GM15510 (cell line): Measurements from ENCODE around the gene AVL9.

Source experiments
- POLR2A ChIP-seq: IDR thresholded peaks from 3 replicates; pipeline ENCODE4 v1.6.1; 2011; ENCODE audit warnings: borderline replicate concordance; ENCODE audit not compliant: insufficient read length; ENCODE audit errors: extremely low read depth

The AVL9 gene

GRCh38 chr7:32588657-32589056 lies 93.4 kb downstream of the AVL9 start:
- TF ChIP-seq POLR2A, result no peak

GRCh38 chr7:32591938-32592337 lies 96.6 kb downstream of the AVL9 start:
- no peak for TF ChIP-seq POLR2A

GRCh38 chr7:32592701-32593100 lies 97.4 kb downstream of the AVL9 start:
- no peak for TF ChIP-seq POLR2A

- no peak for TF ChIP-seq POLR2A
These were observed 99.7 kb downstream of the AVL9 start for GRCh38 chr7:32594965-32595490.

- TF ChIP-seq POLR2A, result no peak
These were observed 107.2 kb downstream of the AVL9 start for GRCh38 chr7:32602470-32602869.

GRCh38 chr7:32605032-32605431 lies 109.7 kb downstream of the AVL9 start:
- TF ChIP-seq POLR2A, result no peak

GRCh38 chr7:32609463-32609862 lies 114.2 kb downstream of the AVL9 start:
- TF ChIP-seq POLR2A, result no peak

GRCh38 chr7:32611201-32612099 lies 116.2 kb downstream of the AVL9 start:
- TF ChIP-seq POLR2A, result no peak

- no peak for TF ChIP-seq POLR2A
These were observed 121.3 kb downstream of the AVL9 start for GRCh38 chr7:32616625-32617024.

- no peak for TF ChIP-seq POLR2A
These were observed 123.2 kb downstream of the AVL9 start for GRCh38 chr7:32618470-32618869.

- no peak for TF ChIP-seq POLR2A
These were observed 123.7 kb downstream of the AVL9 start for GRCh38 chr7:32618987-32619386.

GRCh38 chr7:32631021-32631420 lies 135.7 kb downstream of the AVL9 start:
- no peak for TF ChIP-seq POLR2A
